Measurements from ENCODE around the gene GNB5. TPM values are rescaled to one million over a fixed set of nuclear protein-coding genes. Genes with fewer than 3 reads are reported as not detected.
"Not testable (repeated sequence)": the region's sequence is repeated elsewhere in the genome, so short reads cannot be mapped to it uniquely, and the experiment has no call there.

The GNB5 gene
- total RNA-seq, 2 experiments from 2014 or later = 14.5 to 16.2 TPM

DNA sequence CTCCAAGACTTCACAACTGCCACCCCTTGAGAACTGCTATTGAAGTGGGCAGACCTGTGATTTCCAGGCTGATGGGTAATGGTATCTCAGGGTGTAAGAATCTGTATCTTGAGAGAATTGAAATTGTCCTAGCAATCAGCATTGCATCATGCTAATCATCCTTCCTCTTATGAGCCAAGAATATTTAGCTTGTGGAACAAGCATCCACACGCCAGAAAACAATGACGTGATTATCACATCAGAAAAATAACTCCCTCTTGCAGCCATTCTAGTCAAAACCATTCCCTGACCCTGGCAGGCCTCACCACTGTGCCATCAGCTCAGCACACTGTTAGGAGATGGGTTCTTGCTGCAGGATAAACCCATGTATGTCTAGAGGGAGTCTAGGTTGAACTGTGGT, 85.3 kb downstream of the GNB5 start:
- Mint-ChIP-seq H3K4me3 (no peak overlapping the region), H3K9me3 (no peaks in the 10 kb centered on the region), H3K27ac (no peak overlapping the region), H3K36me3 (no peaks in the 10 kb centered on the region), H3K27me3 (peaks cover 29% of the 10 kb centered on the region), H3K4me1 (no peaks in the 10 kb centered on the region)
- no peak for DNase-seq

DNA sequence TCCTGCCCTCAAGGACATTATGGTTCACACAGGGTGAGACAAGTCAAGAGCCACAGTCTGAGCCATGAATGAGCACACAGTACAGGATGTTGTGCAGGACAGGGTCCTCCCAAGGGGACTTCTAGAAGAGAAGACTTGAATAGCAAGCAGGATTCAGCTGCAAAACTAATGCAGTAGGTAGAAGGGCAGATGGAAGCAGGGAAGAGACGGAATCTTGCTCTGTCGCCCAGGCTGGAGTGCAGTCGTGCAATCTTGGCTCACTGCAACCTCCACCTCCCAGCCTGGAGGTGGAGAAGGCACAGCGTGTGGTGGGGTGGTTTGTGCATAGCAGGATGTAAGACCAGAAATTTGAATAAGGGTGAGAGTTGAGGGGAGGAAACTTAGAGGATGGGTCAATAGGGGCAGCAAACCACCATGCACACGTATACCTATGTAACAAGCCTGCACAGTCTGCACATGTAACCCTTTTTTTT, 86.6 kb downstream of the GNB5 start:
- no peaks in the 10 kb centered on the region for H3K9me3 Mint-ChIP-seq
- H3K27me3 Mint-ChIP-seq = peaks cover 16% of the 10 kb centered on the region
- no peak for DNase-seq
- H3K36me3 Mint-ChIP-seq = no peaks in the 10 kb centered on the region
- H3K4me3 Mint-ChIP-seq = no peak overlapping the region
- no peaks in the 10 kb centered on the region for H3K4me1 Mint-ChIP-seq
- H3K27ac Mint-ChIP-seq = no peak overlapping the region

DNA sequence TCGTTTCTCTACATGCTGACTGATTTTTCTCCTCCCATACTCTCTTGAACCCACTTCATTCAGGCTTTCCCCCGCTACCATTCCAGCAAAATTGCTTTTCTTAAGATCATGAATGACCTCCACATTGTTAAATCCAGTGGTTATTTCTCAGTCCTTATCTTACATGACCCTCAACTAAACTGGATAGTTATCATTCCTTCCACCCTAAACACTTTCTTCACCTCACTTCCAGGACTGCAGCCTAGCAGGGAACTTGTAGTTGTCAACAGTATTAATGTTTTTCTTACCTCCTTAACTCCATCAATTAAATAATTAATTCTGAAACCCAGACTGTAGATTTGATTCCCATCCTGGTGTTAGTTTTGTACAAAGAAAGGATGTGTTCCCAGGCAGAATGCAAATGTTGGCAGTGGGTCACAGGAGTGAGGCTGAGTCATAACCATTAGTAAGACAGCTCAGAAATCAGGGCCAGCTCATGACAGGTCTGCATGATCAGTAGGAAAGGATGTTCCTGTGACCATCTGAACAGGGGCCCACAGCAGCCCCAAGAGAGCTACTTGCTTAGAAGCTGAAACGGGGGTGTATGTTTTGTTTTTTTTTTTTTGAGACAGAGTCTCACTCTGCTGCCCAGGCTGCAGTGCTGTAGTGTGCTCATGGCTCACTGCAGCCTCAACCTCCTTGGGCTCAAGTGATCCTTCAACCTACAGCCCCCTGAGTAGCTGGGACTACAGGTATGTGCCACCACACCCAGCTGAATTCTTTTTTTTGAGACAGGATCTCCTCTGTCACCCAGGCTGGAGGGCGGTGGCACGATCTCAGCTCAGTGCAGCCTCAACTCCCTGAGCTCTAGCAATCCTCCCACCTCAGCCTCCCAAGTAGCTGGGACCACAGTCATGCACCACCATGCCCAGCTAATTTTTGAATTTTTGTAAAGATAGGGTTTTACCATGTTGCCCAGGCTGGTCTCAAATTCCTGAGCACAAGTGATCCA, 87.7 kb downstream of the GNB5 start:
- no peaks in the 10 kb centered on the region for H3K4me1 Mint-ChIP-seq
- no peak overlapping the region for H3K4me3 Mint-ChIP-seq
- no peak overlapping the region for H3K27ac Mint-ChIP-seq
- peaks cover 10% of the 10 kb centered on the region for H3K27me3 Mint-ChIP-seq
- no peaks in the 10 kb centered on the region for H3K9me3 Mint-ChIP-seq
- no peaks in the 10 kb centered on the region for H3K36me3 Mint-ChIP-seq
- no peak for DNase-seq

DNA sequence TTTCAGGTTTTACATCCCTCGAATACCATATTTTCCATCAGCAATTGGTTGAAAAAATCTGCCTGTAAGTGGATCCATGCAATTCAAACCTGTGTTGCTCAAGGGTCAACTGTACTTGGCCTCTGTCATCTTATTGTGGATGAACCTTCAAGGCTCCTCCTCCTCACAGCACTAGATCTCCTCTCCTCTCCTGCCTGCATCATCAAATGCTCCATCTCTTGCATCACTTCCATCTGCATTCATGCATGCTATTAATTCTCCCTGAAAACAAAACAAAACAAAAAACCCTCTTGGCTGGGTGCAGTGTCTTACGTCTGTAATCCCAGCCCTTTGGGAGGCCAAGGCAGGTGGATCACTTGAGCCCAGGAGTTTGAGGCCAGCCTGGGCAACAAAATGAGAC, 88.7 kb downstream of the GNB5 start:
- H3K4me1 Mint-ChIP-seq = no peaks in the 10 kb centered on the region
- no peak overlapping the region for H3K4me3 Mint-ChIP-seq
- no peak for DNase-seq
- H3K27ac Mint-ChIP-seq = no peak overlapping the region
- H3K9me3 Mint-ChIP-seq = no peaks in the 10 kb centered on the region
- H3K27me3 Mint-ChIP-seq = peaks cover 4% of the 10 kb centered on the region
- no peaks in the 10 kb centered on the region for H3K36me3 Mint-ChIP-seq

DNA sequence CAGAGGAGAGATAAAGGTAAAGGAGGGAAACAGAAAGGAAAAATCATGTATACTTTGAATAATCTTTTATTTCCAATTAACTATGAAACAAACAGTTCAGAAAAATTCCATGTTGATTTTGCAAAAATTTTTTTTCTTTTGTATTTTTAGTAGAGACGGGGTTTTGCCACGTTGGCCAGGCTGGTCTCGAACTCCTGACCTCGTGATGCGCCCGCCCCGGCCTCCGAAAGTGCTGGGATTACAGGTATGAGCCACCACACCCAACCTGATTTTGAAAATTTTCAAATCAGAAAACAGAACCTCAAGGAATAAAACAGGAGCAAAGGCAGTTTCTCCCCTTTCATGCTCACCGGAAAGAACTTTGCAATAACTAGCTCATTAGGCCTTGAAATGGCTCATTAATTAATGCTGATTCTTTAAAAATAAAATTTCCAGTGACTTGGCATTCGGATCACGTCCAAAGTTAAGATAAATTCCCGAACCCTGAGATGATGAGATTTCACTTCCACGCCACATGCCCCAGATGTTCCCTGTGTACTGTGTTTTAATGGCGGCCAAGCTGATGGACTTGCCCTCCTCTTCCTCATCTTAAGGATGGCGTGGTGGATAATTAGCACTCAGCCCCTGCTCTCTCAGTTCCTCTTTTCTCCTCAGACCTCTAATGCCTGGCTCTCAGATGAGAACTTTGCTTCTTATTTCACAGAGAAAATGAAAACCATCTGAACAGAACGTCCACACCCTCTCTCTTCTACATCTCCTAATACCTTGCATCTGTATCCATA, 89.5 kb downstream of the GNB5 start:
- Mint-ChIP-seq H3K9me3 (no peaks in the 10 kb centered on the region), H3K4me1 (peaks cover 3% of the 10 kb centered on the region), H3K27ac (no peak overlapping the region)

DNA sequence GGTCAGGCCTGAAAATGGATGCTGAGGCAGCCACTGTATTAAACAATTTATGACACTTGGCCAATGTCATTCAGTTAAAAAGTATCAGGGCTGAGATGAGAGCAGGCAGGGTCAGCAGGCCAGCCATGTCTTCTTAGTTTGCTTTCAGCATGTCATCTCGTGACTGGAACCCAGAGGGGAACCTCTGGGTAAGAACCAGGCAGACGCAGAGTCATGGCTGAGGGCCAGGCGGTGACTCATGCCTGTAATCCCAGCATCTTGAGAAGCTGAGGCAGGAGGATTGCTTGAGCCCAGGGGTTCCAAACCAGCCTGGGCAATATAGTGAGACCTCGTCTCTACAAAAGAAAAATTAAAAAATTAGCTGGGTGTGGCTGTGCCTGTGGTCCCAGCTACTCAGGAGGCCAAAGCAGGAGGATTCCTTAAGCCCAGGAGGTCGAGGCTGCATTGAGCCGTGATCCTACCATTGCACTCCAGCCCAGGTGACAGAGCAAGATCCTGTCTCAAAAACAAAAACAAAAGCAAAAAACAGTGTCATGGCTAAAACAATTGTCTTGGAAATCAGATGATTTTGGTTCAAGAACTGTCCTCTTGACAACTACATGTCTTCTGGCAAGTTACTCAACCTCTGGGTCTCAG, 90.3 kb downstream of the GNB5 start:
- DNase-seq = no peak
- peaks cover 4% of the 10 kb centered on the region for H3K27me3 Mint-ChIP-seq
- H3K4me3 Mint-ChIP-seq = no peak overlapping the region
- H3K36me3 Mint-ChIP-seq = no peaks in the 10 kb centered on the region
- peaks cover 3% of the 10 kb centered on the region for H3K4me1 Mint-ChIP-seq
- no peaks in the 10 kb centered on the region for H3K9me3 Mint-ChIP-seq
- H3K27ac Mint-ChIP-seq = no peak overlapping the region

More for the DNA sequence above, 89.5 kb downstream of the GNB5 start:
- Mint-ChIP-seq H3K4me3 (no peak overlapping the region), H3K27me3 (peaks cover 4% of the 10 kb centered on the region), H3K36me3 (no peaks in the 10 kb centered on the region)
- no peak for DNase-seq

DNA sequence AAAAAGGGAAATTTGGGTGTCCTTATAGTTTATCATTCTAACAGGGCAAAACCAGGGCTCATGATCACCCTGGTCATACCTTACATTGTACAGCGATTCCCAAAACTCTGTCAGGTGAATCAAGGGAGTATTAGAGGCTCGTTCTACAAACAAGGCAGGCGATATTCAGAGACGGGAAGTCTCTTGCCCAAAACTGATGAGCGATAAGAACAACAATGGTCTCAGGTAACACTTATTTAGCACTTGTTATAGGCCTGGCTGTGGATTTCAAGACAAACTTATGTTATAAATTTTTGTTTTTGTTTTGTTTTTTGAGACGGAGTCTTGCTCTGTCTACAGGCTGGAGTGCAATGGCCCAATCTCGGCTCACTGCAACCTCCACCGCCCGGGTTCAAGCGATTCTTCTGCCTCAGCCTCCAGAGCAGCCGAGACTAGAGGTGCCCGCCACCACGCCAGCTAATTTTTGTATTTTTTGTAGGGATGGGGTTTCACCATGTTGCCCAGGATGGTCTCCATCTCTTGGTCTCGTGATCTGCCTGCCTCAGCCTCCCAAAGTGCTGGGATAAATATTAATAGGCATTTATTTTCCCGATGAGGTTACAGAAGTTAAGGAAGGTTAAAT, 91.4 kb downstream of the GNB5 start:
- DNase-seq = no peak
- Mint-ChIP-seq H3K9me3 (no peaks in the 10 kb centered on the region), H3K36me3 (no peaks in the 10 kb centered on the region), H3K27me3 (peaks cover 4% of the 10 kb centered on the region), H3K4me1 (peaks cover 3% of the 10 kb centered on the region), H3K27ac (no peak overlapping the region), H3K4me3 (no peak overlapping the region)

DNA sequence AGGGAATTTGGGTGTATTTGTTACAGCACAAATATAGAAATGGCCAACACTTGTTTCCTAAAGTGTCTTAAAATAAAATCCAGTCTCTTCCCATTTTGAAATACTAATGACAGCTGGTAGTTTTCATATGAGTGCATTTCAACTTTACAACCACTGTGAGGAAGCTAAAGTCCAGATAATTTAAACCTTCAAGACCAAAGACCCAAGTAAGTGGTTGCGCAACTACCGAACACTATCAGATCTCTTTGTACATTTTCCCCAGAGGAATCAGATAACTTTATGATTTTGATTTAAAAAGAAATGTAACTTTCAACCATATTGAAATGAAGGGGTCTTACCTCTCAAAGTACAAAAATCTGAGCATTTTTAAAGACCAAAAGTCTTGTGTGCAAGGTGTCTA, 92.9 kb downstream of the GNB5 start:
- Mint-ChIP-seq H3K36me3 (no peaks in the 10 kb centered on the region), H3K9me3 (no peaks in the 10 kb centered on the region), H3K4me3 (no peak overlapping the region), H3K27me3 (no peaks in the 10 kb centered on the region), H3K4me1 (peaks cover 3% of the 10 kb centered on the region), H3K27ac (no peak overlapping the region)
- DNase-seq = no peak

DNA sequence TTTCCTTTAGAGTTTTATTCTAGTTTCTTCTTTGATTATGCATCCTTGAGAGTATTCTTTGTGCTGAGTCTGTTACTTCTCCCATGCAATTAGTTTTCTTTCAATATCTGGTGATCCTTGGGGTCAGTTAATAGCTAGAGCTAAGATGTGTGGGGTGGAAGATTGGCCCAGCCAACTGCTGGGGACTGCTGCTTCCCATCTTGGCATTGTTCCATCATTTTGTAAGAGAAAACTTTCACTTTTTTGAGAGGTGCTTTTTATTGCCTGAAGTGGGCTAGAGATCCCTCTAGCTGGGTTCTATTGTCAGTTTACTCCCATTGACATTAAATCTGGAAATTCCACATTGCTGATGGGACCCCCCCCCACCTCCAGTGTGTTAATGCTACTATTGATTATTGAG, 94.0 kb downstream of the GNB5 start:
- Mint-ChIP-seq H3K27ac (no peak overlapping the region), H3K4me1 (peaks cover 3% of the 10 kb centered on the region), H3K4me3 (no peak overlapping the region), H3K36me3 (no peaks in the 10 kb centered on the region), H3K27me3 (no peaks in the 10 kb centered on the region), H3K9me3 (no peaks in the 10 kb centered on the region)
- no peak for DNase-seq

DNA sequence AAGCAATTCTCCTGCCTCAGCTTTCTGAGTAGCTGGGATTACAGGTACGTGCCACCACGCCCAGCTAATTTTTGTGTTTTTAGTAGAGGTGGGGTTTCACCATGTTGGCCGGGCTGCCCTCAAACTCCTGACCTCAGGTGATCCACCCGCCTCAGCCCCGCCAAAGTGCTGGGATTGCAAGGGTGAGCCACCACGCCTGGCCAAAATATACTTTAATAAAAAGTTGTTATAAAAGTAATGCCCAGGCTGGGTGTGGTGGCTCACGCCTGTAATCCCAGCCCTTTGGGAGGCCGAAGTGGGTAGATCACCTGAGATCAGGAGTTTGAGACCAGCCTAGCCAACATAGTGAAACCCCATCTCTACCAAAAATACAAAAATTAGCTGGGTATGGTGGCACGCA, 94.7 kb downstream of the GNB5 start:
- DNase-seq, H3K27ac Mint-ChIP-seq, H3K4me1 Mint-ChIP-seq, H3K9me3 Mint-ChIP-seq, H3K36me3 Mint-ChIP-seq, H3K4me3 Mint-ChIP-seq, H3K27me3 Mint-ChIP-seq: not testable (repeated sequence)

DNA sequence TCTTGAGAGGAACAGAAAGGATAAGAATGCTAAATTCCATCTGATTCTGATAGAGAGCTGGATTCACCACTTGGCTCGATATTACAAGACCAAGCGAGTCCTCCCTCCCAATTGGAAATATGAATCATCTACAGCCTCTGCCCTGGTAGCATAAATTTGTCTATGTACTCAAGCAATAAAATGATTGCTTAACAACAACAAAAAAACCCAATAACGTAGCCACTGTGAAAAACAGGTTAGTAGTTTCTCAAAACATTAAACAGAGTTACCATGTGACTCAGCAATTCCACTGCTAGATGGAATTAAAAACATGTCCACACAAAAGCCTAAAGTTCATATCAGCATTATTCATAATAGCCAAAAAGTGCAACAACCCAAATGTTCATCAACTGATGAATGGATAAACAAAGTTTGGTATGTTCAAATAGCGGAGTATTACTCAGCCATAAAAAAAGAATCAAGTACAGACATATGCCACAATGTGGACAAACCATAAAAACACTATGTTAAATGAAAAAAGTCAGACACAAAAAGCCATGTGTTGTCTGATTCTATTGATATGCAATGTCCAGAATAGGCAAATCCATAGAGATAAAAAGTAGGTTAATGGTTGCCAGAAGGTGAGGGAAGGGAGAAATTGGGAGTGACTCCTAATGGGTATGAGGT, 95.5 kb downstream of the GNB5 start:
- H3K27me3 Mint-ChIP-seq = no peaks in the 10 kb centered on the region
- no peaks in the 10 kb centered on the region for H3K36me3 Mint-ChIP-seq
- H3K4me3 Mint-ChIP-seq = no peak overlapping the region
- DNase-seq = no peak
- H3K4me1 Mint-ChIP-seq = peaks cover 3% of the 10 kb centered on the region
- no peaks in the 10 kb centered on the region for H3K9me3 Mint-ChIP-seq
- no peak overlapping the region for H3K27ac Mint-ChIP-seq

DNA sequence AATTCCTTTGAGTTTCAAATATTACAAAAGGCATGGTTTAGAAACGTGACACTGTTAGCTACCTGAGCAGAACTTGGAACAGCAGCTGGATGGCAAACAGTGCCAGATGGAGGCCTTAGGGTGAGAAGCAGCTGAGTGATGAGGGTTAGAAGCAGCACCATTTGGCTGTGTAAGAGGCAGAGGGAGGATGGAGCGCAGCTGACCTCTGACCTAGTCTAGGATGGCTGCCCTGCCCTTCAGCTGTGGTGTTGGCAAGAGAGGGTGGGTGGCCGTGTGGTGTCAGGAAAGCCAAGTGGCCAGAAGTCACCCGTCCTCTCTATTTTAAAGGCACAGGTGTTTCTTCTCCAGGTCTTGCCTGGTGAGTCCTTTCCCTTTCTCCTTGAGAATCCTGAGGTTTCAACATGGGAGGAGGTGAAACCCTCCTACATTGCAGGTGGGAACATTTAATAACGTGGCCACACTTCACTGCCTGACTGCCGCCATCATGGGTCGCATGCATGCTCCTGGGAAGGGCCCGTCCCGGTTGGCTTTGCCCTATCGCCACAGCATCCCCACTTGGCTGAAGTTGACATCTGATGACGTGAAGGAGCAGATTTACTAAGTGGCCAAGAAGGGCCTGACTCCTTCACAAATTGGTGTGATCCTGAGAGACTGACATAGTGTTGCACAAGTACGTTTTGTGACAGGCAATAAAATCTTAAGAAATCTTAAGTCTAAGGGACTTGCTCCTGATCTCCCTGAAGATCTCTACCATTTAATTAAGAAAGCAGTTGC, 96.2 kb downstream of the GNB5 start:
- H3K4me1 Mint-ChIP-seq = peaks cover 3% of the 10 kb centered on the region
- H3K36me3 Mint-ChIP-seq = no peaks in the 10 kb centered on the region
- no peaks in the 10 kb centered on the region for H3K27me3 Mint-ChIP-seq
- DNase-seq = no peak
- peaks cover 6% of the 10 kb centered on the region for H3K9me3 Mint-ChIP-seq
- no peak overlapping the region for H3K4me3 Mint-ChIP-seq
- no peak overlapping the region for H3K27ac Mint-ChIP-seq

DNA sequence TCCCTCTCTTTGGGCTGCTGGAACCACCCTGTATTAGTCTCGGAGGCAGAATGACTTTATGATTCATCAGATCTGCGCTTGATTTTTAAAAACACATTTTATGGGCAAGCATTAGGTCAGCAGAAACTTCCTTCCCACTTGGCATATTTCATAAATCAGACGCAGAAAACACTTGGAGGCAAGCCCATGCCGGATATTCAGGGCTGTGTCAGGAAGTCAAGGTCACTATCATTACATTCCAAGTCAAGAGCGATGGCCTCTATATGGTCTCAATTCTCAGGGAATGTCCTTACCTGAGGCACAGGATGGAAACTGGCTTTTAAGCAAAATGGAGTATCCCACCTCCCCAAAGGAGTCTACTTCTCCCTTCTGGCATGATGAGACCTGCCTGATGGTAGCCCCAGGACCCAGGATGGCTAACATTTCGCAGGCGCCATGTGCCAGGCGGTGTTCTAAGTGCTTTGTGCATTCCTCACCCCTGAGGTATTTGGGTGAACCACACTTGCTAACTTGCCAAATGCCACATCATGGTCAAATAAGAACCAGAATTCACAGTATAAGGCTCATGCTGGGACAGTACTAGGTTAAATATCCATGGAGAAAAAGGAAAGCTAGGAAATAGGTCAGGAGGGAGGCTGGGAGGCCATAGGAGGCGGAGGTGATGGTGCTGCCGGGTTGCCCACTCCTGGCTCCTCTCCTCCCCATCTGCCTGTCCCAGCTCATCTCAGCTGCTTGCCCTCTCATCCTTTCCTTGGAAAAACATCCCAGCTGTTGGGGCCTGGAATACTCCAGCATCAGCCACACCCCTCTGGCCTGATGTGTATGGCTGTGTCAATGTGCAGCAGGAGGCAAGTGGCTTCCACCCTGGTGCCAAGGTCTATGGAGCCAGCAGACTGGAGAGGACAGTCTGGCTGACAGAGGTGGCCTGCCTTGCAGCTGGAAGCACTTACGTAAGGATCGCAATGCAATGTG, 97.4 kb downstream of the GNB5 start:
- Mint-ChIP-seq H3K9me3 (peaks cover 10% of the 10 kb centered on the region), H3K4me1 (peaks cover 3% of the 10 kb centered on the region), H3K4me3 (no peak overlapping the region), H3K27me3 (no peaks in the 10 kb centered on the region), H3K27ac (no peak overlapping the region), H3K36me3 (no peaks in the 10 kb centered on the region)
- no peak for DNase-seq
